Nephron (organoid): ENCODE measurements around the gene TNS1.

Experiments used
- H3K27ac Mint-ChIP-seq, 3 experiments: 2 replicates each; pipeline ENCODE4 v1.8.0; 2020; ENCODE audit warnings: mixed read lengths in 3 of 3, mild to moderate bottlenecking in 2 of 3, moderate library complexity in 1 of 3
- H3K27me3 Mint-ChIP-seq: 2 replicates; pipeline ENCODE4 v1.8.0; 2021; ENCODE audit warnings: low read depth, mild to moderate bottlenecking, moderate library complexity, mixed read lengths
- H3K36me3 Mint-ChIP-seq: 2 replicates; pipeline ENCODE4 v1.8.0; 2020; ENCODE audit warnings: low read depth, mixed read lengths
- H3K4me1 Mint-ChIP-seq: 2 replicates; pipeline ENCODE4 v1.8.0; 2020; ENCODE audit warnings: mixed read lengths
- H3K4me3 Mint-ChIP-seq, 3 experiments: 2 replicates each; pipeline ENCODE4 v1.8.0; 2020; ENCODE audit warnings: mild to moderate bottlenecking in 3 of 3, mixed read lengths in 3 of 3, moderate library complexity in 2 of 3
- H3K9me3 Mint-ChIP-seq: 2 replicates; pipeline ENCODE4 v1.8.0; 2020; ENCODE audit warnings: mixed read lengths
- TF ChIP-seq, protein P1 (sequence below), 3 experiments: fragments of 200-600 bp; sonication (generic); IDR thresholded peaks; one replicate each; pipeline ENCODE4 v1.5.0; 2021; ENCODE audit warnings: antibody characterized with exemption in 3 of 3; ENCODE audit not compliant: unreplicated experiment in 3 of 3

TNS1 gene

DNA sequence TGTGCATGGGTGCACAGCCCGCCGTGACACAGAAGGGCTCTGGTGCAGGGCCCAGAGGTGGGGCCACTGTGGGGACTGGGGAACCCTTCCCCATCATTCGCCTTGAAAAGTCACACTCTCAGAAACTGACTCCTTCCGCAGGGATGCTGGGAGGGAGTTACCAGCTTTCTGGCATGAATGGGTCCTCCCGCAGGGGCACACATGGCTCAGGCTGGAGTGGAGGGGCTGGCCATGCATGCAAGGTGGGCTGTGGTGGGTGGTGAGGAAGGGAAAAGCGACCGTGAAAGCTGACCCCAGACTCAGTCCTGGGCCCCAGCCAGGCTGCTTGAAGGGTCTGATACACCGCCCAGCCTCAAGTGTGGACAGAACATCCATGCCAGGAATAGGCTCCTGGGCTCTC is 201.1 kb downstream of the TNS1 start:
- H3K4me1 Mint-ChIP-seq = peaks cover 71% of the 10 kb centered on the region
- TF ChIP-seq, protein P1, sequence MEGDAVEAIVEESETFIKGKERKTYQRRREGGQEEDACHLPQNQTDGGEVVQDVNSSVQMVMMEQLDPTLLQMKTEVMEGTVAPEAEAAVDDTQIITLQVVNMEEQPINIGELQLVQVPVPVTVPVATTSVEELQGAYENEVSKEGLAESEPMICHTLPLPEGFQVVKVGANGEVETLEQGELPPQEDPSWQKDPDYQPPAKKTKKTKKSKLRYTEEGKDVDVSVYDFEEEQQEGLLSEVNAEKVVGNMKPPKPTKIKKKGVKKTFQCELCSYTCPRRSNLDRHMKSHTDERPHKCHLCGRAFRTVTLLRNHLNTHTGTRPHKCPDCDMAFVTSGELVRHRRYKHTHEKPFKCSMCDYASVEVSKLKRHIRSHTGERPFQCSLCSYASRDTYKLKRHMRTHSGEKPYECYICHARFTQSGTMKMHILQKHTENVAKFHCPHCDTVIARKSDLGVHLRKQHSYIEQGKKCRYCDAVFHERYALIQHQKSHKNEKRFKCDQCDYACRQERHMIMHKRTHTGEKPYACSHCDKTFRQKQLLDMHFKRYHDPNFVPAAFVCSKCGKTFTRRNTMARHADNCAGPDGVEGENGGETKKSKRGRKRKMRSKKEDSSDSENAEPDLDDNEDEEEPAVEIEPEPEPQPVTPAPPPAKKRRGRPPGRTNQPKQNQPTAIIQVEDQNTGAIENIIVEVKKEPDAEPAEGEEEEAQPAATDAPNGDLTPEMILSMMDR (IDR thresholded peaks at IDR 0.05; ENCODE audit: unreplicated experiment in 3 of 3) = no peak
- no peaks in the 10 kb centered on the region for H3K9me3 Mint-ChIP-seq
- peak overlapping the region in 2 of 3 experiments; percentile 14 to 44 for H3K27ac Mint-ChIP-seq
- no peak overlapping the region for H3K4me3 Mint-ChIP-seq
- H3K36me3 Mint-ChIP-seq = peaks cover 14% of the 10 kb centered on the region
- H3K27me3 Mint-ChIP-seq = no peaks in the 10 kb centered on the region

DNA sequence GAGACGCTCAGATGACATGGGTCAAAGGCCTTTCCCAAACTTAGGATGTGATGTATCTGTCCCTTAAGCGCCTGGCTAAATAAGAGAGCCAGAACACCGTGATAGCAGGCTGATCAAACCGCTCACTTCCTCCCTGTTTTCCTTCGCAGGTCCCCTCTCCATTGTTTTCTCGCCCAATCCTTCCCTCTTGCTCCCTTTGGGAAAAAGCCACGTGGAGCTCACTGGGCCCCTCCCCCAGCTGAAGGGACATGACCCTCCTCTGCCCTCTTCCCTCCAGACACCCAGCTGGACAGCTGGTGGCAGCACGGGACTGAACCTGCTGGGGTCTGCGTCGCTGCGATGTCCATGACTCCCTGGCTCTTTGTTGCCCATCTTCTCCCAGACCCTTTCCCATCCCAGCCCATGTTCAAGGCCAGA is 201.7 kb downstream of the TNS1 start:
- H3K9me3 Mint-ChIP-seq = no peaks in the 10 kb centered on the region
- H3K36me3 Mint-ChIP-seq = peaks cover 14% of the 10 kb centered on the region
- peaks cover 66% of the 10 kb centered on the region for H3K4me1 Mint-ChIP-seq
- peak overlapping the region; percentile 14 to 44 (median 25) for H3K27ac Mint-ChIP-seq
- no peak overlapping the region for H3K4me3 Mint-ChIP-seq
- H3K27me3 Mint-ChIP-seq = no peaks in the 10 kb centered on the region
- TF ChIP-seq, protein P1 (IDR thresholded peaks at IDR 0.05; ENCODE audit: unreplicated experiment in 3 of 3) = no peak

- H3K27ac Mint-ChIP-seq = peak overlapping the region in 1 of 3 experiments; percentile 44
- TF ChIP-seq, protein P1 (IDR thresholded peaks at IDR 0.05; ENCODE audit: unreplicated experiment in 3 of 3) = no peak
- H3K4me3 Mint-ChIP-seq = no peak overlapping the region
- H3K4me1 Mint-ChIP-seq = peaks cover 62% of the 10 kb centered on the region
- H3K27me3 Mint-ChIP-seq = no peaks in the 10 kb centered on the region
- H3K9me3 Mint-ChIP-seq = no peaks in the 10 kb centered on the region
- peaks cover 14% of the 10 kb centered on the region for H3K36me3 Mint-ChIP-seq
These were observed 202.2 kb downstream of the TNS1 start for GRCh38 chr2:217800433-217801114.

GRCh38 chr2:217799563-217800432 is 203.0 kb downstream of the TNS1 start:
- TF ChIP-seq, protein P1 (IDR thresholded peaks at IDR 0.05; ENCODE audit: unreplicated experiment in 3 of 3) = no peak

GRCh38 chr2:217798743-217799562 is 203.8 kb downstream of the TNS1 start:
- TF ChIP-seq, protein P1 (IDR thresholded peaks at IDR 0.05; ENCODE audit: unreplicated experiment in 3 of 3) = no peak
- Mint-ChIP-seq H3K27ac (peak overlapping the region in 1 of 3 experiments; percentile 44), H3K4me3 (no peak overlapping the region), H3K4me1 (peaks cover 54% of the 10 kb centered on the region), H3K36me3 (peaks cover 10% of the 10 kb centered on the region), H3K27me3 (no peaks in the 10 kb centered on the region), H3K9me3 (no peaks in the 10 kb centered on the region)

More at GRCh38 chr2:217799563-217800432, 203.0 kb downstream of the TNS1 start:
- Mint-ChIP-seq H3K9me3 (no peaks in the 10 kb centered on the region), H3K4me1 (peaks cover 54% of the 10 kb centered on the region), H3K36me3 (peaks cover 14% of the 10 kb centered on the region), H3K27me3 (no peaks in the 10 kb centered on the region), H3K27ac (peak overlapping the region; percentile 12 to 44 (median 20)), H3K4me3 (no peak overlapping the region)
